Endothelial cell of umbilical vein (primary cell): Measurements from ENCODE around the gene LRTM2. TPM values are rescaled to one million over a fixed set of nuclear protein-coding genes. Genes with fewer than 3 reads are reported as not detected.

ENCODE experiments used
- BruUV-seq: library from RNA; stranded (reverse); fragments of 400-500 nt; replicated peaks from 2 replicates; lab custom pipeline; 2021; lab: Mats Ljungman, UMichigan
- CTCF ChIA-PET: fragments of 300-600, 350-600 bp; sonication (Branson Sonifier 250); formaldehyde crosslinking; loops from one replicate; lab custom pipeline; 2021; ENCODE audit warnings: antibody characterized with exemption, inconsistent platforms; lab: Charles Lee
- POLR2A ChIA-PET: fragments of 300-600, 350-600 bp; sonication (Branson Sonifier 250); formaldehyde crosslinking; loops from one replicate; lab custom pipeline; 2021; ENCODE audit warnings: antibody characterized with exemption, inconsistent platforms; lab: Charles Lee
- DNase-seq: peaks from one replicate; pipeline ENCODE4 v3.0.0-alpha.2; 2011; ENCODE audit warnings: low read depth, low spot score
- FAIRE-seq: peaks from 2 replicates; lab custom pipeline; 2011; peaks lifted over from hg19 to GRCh38; lab: Jason Lieb, UNC
- H2AFZ ChIP-seq: 2 replicates; pipeline ENCODE4 v1.6.0; 2012; ENCODE audit warnings: low read depth, low read length, control low read depth, inconsistent platforms
- H3K27ac ChIP-seq: 2 replicates; pipeline ENCODE4 v1.5.1; 2011; ENCODE audit warnings: low read depth, mild to moderate bottlenecking, control low read depth, low read length, moderate library complexity; ENCODE audit not compliant: insufficient read depth
- H3K27me3 ChIP-seq, 2 experiments: 2 replicates each; pipeline versions ENCODE4 v1.6.0 to v1.6.1; 2011; ENCODE audit warnings: low read length in 2 of 2, mixed read lengths in 1 of 2; ENCODE audit not compliant: control insufficient read depth in 2 of 2, insufficient read depth in 2 of 2
- H3K36me3 ChIP-seq, 2 experiments: 2 replicates in 1 of 2; 3 replicates in 1 of 2; pipeline ENCODE4 v1.5.1; 2011; ENCODE audit warnings: low read length in 2 of 2, mild to moderate bottlenecking in 1 of 2, moderate library complexity in 1 of 2; ENCODE audit not compliant: control insufficient read depth in 2 of 2, insufficient read depth in 2 of 2; ENCODE audit errors: extremely low read depth in 1 of 2
- H3K4me1 ChIP-seq: 3 replicates; pipeline ENCODE4 v1.5.1; 2011; ENCODE audit warnings: mild to moderate bottlenecking, low read length; ENCODE audit not compliant: control insufficient read depth, insufficient read depth; ENCODE audit errors: extremely low read depth
- H3K4me2 ChIP-seq: 2 replicates; pipeline ENCODE4 v1.6.1; 2011; ENCODE audit warnings: low read length, control low read depth, mixed read lengths; ENCODE audit not compliant: insufficient read depth
- H3K4me3 ChIP-seq, 3 experiments: fragments of 200-600 bp in 1 of 3; sonication (generic), shearing (Covaris generic) in 1 of 3; replicated peaks in 1 of 3; 2 replicates each; pipeline ENCODE4 v1.5.1; 2011 to 2016; ENCODE audit warnings: control low read depth in 3 of 3, low read length in 3 of 3, mild to moderate bottlenecking in 2 of 3, inconsistent platforms in 1 of 3, low read depth in 1 of 3, moderate library complexity in 1 of 3; ENCODE audit not compliant: insufficient read depth in 1 of 3
- H3K79me2 ChIP-seq: 2 replicates; pipeline ENCODE4 v1.6.0; 2012; ENCODE audit warnings: low read length, inconsistent platforms; ENCODE audit not compliant: control insufficient read depth, insufficient read depth
- H3K9ac ChIP-seq: replicated peaks from 2 replicates; pipeline ENCODE3; 2011; ENCODE audit warnings: low read length, control low read depth; ENCODE audit not compliant: insufficient read depth; ENCODE audit errors: extremely low read depth
- H3K9me1 ChIP-seq: replicated peaks from 3 replicates; pipeline ENCODE4 v1.6.0; 2011; ENCODE audit warnings: mild to moderate bottlenecking, low read length; ENCODE audit not compliant: control insufficient read depth, insufficient read depth; ENCODE audit errors: extremely low read depth
- H3K9me3 ChIP-seq: replicated peaks from 2 replicates; pipeline ENCODE4 v1.5.1; 2012; ENCODE audit warnings: low read length, inconsistent platforms; ENCODE audit not compliant: control insufficient read depth, insufficient read depth
- H4K20me1 ChIP-seq: replicated peaks from 2 replicates; pipeline ENCODE3; 2011; ENCODE audit warnings: mild to moderate bottlenecking, low read length; ENCODE audit not compliant: control insufficient read depth, insufficient read depth; ENCODE audit errors: extremely low read depth
- CTCF ChIP-seq, 2 donors: IDR thresholded peaks; 1 replicate in 1 of 2; 2 replicates in 1 of 2; pipeline ENCODE4 v1.5.1; 2011; ENCODE audit warnings: low read length in 2 of 2, mild to moderate bottlenecking in 2 of 2, moderate library complexity in 2 of 2, control low read depth in 1 of 2, inconsistent platforms in 1 of 2, low read depth in 1 of 2; ENCODE audit not compliant: insufficient read depth in 1 of 2; ENCODE audit errors: extremely low read depth in 1 of 2
- EZH2 ChIP-seq: IDR thresholded peaks from 2 replicates; pipeline ENCODE4 v1.6.1; 2012; ENCODE audit warnings: borderline replicate concordance, low read depth, mild to moderate bottlenecking, moderate library complexity, low read length, inconsistent platforms; ENCODE audit not compliant: severe bottlenecking
- FOS ChIP-seq: IDR thresholded peaks from 2 replicates; pipeline ENCODE4 v1.6.1; 2011; ENCODE audit warnings: mild to moderate bottlenecking, low read length, moderate library complexity, borderline replicate concordance; ENCODE audit not compliant: insufficient read depth
- GATA2 ChIP-seq: IDR thresholded peaks from 2 replicates; pipeline ENCODE4 v1.7.0; 2011; ENCODE audit warnings: low read depth, mild to moderate bottlenecking, moderate library complexity, mixed read lengths, low read length; ENCODE audit not compliant: insufficient read length, insufficient read depth
- JUN ChIP-seq: IDR thresholded peaks from 2 replicates; pipeline ENCODE4 v1.6.1; 2011; ENCODE audit warnings: borderline replicate concordance, low read depth; ENCODE audit not compliant: insufficient read length, insufficient read depth
- MYC ChIP-seq: IDR thresholded peaks from one replicate; pipeline ENCODE4 v1.6.1; 2011; ENCODE audit warnings: mild to moderate bottlenecking, low read depth, low read length
- POLR2A ChIP-seq: IDR thresholded peaks from 2 replicates; pipeline ENCODE4 v1.6.1; 2012; ENCODE audit warnings: low read depth, mild to moderate bottlenecking, control low read depth, low read length
- POLR2AphosphoS5 ChIP-seq: IDR thresholded peaks from 2 replicates; pipeline ENCODE4 v1.6.1; 2012; ENCODE audit warnings: low read depth, mild to moderate bottlenecking, control low read depth, low read length, moderate library complexity; ENCODE audit not compliant: insufficient read depth
- dilution Hi-C: fragments of 300-500 bp; cut with MboI; formaldehyde crosslinking; loops from one replicate; pipeline ENCODE4 v1.15.0; 2019; ENCODE audit warnings: low sequenced_read_pairs; ENCODE audit not compliant: extremely low pct_ligation_motif_present
- intact Hi-C: fragments of 100-400 bp; cut with micrococcal nuclease; formaldehyde crosslinking; loops from one replicate; pipeline ENCODE4 v1.10.0; 2022
- polyA plus RNA-seq, 4 experiments: library from polyadenylated mRNA; depleted of rRNA in 3 of 4; stranded (reverse) in 3 of 4; unstranded in 1 of 4; fragments of >200 nt; gene quantifications; 2 replicates each; pipeline versions ENCODE4 v1.2.1 to v1.2.3, GENCODE V29; 2011 to 2012; ENCODE audit warnings: missing spikeins in 1 of 4
- total RNA-seq: library from RNA; stranded (reverse); gene quantifications from 2 replicates; pipeline ENCODE4 v1.2.3, GENCODE V29; 2021
- TF ChIP-seq, protein P1 (sequence below): IDR thresholded peaks from 2 replicates; pipeline ENCODE4 v1.6.1; 2011; ENCODE audit not compliant: insufficient read depth, insufficient read length

LRTM2 gene
- total and polyA plus RNA-seq, 2 donors (not counting 3 experiments of a cell fraction or from before 2014, with no cell fraction given) = not detected

- no peak overlapping the region for H3K4me3 ChIP-seq
Measured at GRCh38 chr12:1777798-1778197, 42.6 kb upstream of the LRTM2 start.

More at GRCh38 chr12:1777798-1778197, 42.6 kb upstream of the LRTM2 start:
- H3K27ac ChIP-seq = no peak overlapping the region
- DNase-seq (no peak), FAIRE-seq (no peak)
- peaks cover 0 to 12% of the 10 kb centered on the region in 2 experiments for H3K36me3 ChIP-seq
- intact Hi-C loops (no loop called here), dilution Hi-C loops (no loop called here)
- BruUV-seq = no TSS peak
- no peak overlapping the region for H3K4me2 ChIP-seq
- H2AFZ ChIP-seq = no peak overlapping the region
- ChIA-PET CTCF (interaction anchor here (1.0 to 3.0 kb wide), 2 partner anchors 12 to 13 kb away, joined by 5 to 13 read pairs; no protein-coding TSS in a partner anchor), POLR2A (no interaction called here)
- H3K9me3 ChIP-seq = no peaks in the 10 kb centered on the region
- peaks cover 9% of the 10 kb centered on the region for H3K4me1 ChIP-seq
- H3K9ac ChIP-seq = no peak overlapping the region
- H3K9me1 ChIP-seq = no peaks in the 10 kb centered on the region
- H4K20me1 ChIP-seq = no peaks in the 10 kb centered on the region
- TF ChIP-seq MYC (no peak), JUN (no peak), POLR2AphosphoS5 (no peak), GATA2 (no peak), POLR2A (no peak), CTCF (IDR thresholded peaks at IDR 0.05; ENCODE audit: extremely low read depth in 1 of 2, insufficient read depth in 1 of 2, low read depth in 1 of 2, low read length in 2 of 2) (no peak), FOS (no peak), EZH2 (no peak)
- TF ChIP-seq, protein P1, sequence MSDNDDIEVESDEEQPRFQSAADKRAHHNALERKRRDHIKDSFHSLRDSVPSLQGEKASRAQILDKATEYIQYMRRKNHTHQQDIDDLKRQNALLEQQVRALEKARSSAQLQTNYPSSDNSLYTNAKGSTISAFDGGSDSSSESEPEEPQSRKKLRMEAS = no peak
- H3K27me3 ChIP-seq = no peaks in the 10 kb centered on the region
- peaks cover 5% of the 10 kb centered on the region for H3K79me2 ChIP-seq
